HepG2 (cell line): ENCODE data around the gene THUMPD2. TPM values are rescaled to one million over a fixed set of nuclear protein-coding genes. Genes with fewer than 3 reads are reported as not detected.

Source experiments
- ATAC-seq: fragments of 200-7000 bp; cut with Tn5 transposase; 3 replicates; pipeline ENCODE4 v1.9.1; 2020; ENCODE audit warnings: mild to moderate bottlenecking, moderate library complexity
- BruUV-seq: library from RNA; stranded (reverse); fragments of 400-500 nt; replicated peaks from 2 replicates; lab custom pipeline; 2021; lab: Mats Ljungman, UMichigan
- CTCF ChIA-PET: fragments of 300-600 bp; formaldehyde crosslinking; extraction: SDS; loops from one replicate; lab custom pipeline; 2021; ENCODE audit warnings: low total read pairs, inconsistent platforms, low intra/inter-chr PET ratio; lab: Yijun Ruan, JAX
- POLR2A ChIA-PET: fragments of 350-600 bp; sonication (Branson Sonifier 250); formaldehyde crosslinking; loops from one replicate; lab custom pipeline; 2020; ENCODE audit warnings: antibody characterized with exemption, inconsistent platforms; lab: Yijun Ruan, JAX
- DNase-seq: peaks from one replicate; pipeline ENCODE4 v3.0.0-alpha.2; 2015; ENCODE audit warnings: low spot score
- FAIRE-seq: peaks from 3 replicates; lab custom pipeline; 2011; peaks lifted over from hg19 to GRCh38; lab: Jason Lieb, UNC
- H2AFZ ChIP-seq: one replicate; pipeline ENCODE4 v1.6.1; 2011; ENCODE audit warnings: low read length, inconsistent platforms
- H3K27ac ChIP-seq: fragments of 300-600 bp; 3 replicates; pipeline ENCODE4 v1.8.0; 2011; ENCODE audit warnings: mixed run types, mild to moderate bottlenecking, mixed read lengths, low read length, inconsistent platforms; ENCODE audit not compliant: insufficient read depth; ENCODE audit errors: extremely low read length
- H3K27me3 ChIP-seq, 2 experiments: fragments of 200-600 bp in 1 of 2; 2 replicates in 1 of 2; 3 replicates in 1 of 2; pipeline versions ENCODE4 v1.6.0 to v1.8.0; 2011; ENCODE audit warnings: low read length in 2 of 2, mild to moderate bottlenecking in 2 of 2, moderate library complexity in 2 of 2, inconsistent platforms in 1 of 2; ENCODE audit not compliant: insufficient read depth in 2 of 2, control insufficient read depth in 1 of 2
- H3K36me3 ChIP-seq, 2 experiments: fragments of 200-600 bp in 1 of 2; replicated peaks in 1 of 2; 2 replicates in 1 of 2; 3 replicates in 1 of 2; pipeline versions ENCODE4 v1.5.1 to v1.8.0; 2011; ENCODE audit warnings: low read length in 2 of 2, inconsistent platforms in 1 of 2; ENCODE audit not compliant: insufficient read depth in 2 of 2, control insufficient read depth in 1 of 2
- H3K4me1 ChIP-seq: 2 replicates; pipeline ENCODE4 v1.5.1; 2012; ENCODE audit warnings: low read length, inconsistent platforms; ENCODE audit not compliant: insufficient read depth
- H3K4me2 ChIP-seq: 2 replicates; pipeline ENCODE4 v1.6.0; 2011; ENCODE audit warnings: low read depth, low read length, inconsistent platforms
- H3K4me3 ChIP-seq, 3 experiments: fragments of 200-600 bp in 1 of 3; sonication (generic), shearing (Covaris generic) in 1 of 3; replicated peaks in 1 of 3; 2 replicates each; pipeline ENCODE4 v1.5.1; 2011 to 2016; ENCODE audit warnings: low read length in 3 of 3, inconsistent platforms in 2 of 3, low read depth in 2 of 3, mild to moderate bottlenecking in 2 of 3, control low read depth in 1 of 3, mixed read lengths in 1 of 3; ENCODE audit not compliant: insufficient read depth in 1 of 3
- H3K79me2 ChIP-seq: one replicate; pipeline ENCODE4 v1.6.1; 2011; ENCODE audit warnings: low read length, inconsistent platforms; ENCODE audit not compliant: insufficient read depth
- H3K9ac ChIP-seq: 2 replicates; pipeline ENCODE4 v1.6.0; 2011; ENCODE audit warnings: mild to moderate bottlenecking, low read depth, low read length, inconsistent platforms; ENCODE audit not compliant: insufficient read depth
- H3K9me3 ChIP-seq: 2 replicates; pipeline ENCODE4 v1.5.1; 2012; ENCODE audit warnings: mild to moderate bottlenecking, low read length
- H4K20me1 ChIP-seq: 2 replicates; pipeline ENCODE4 v1.6.0; 2011; ENCODE audit warnings: inconsistent platforms, mild to moderate bottlenecking, low read length, moderate library complexity; ENCODE audit not compliant: insufficient read depth
- ADNP ChIP-seq: sonication (generic); formaldehyde crosslinking; IDR thresholded peaks from 2 replicates; pipeline ENCODE4 v1.4.0; 2020; ENCODE audit warnings: missing genetic modification reagents
- MNT ChIP-seq: fragments of 450-650 bp; IDR thresholded peaks from 2 replicates; pipeline ENCODE4 v1.6.1; 2016
- ZNF276 ChIP-seq: sonication (generic); formaldehyde crosslinking; IDR thresholded peaks from 2 replicates; pipeline ENCODE4 v1.4.0; 2020; ENCODE audit warnings: mild to moderate bottlenecking, low read depth, missing genetic modification reagents
- ZNF33B ChIP-seq: sonication (generic); formaldehyde crosslinking; IDR thresholded peaks from 2 replicates; pipeline ENCODE4 v1.5.1; 2020; ENCODE audit warnings: mild to moderate bottlenecking, missing genetic modification reagents
- WGBS: methylation state at CpG from one replicate; pipeline ENCODE4 v1.1.6; 2017; ENCODE audit warnings: low lambda C conversion rate; 5-methylcytosine and 5-hydroxymethylcytosine counted together
- in situ Hi-C: cut with HindIII; loops from 2 replicates; pipeline ENCODE4 v1.10.0; 2017; ENCODE audit warnings: low pct_unique_long_range_greater_than_20kb; ENCODE audit not compliant: extremely low pct_ligation_motif_present
- intact Hi-C: fragments of 100-400 bp; cut with micrococcal nuclease; formaldehyde crosslinking; loops from one replicate; pipeline ENCODE4 v1.10.0; 2022; ENCODE audit not compliant: unreplicated experiment
- polyA plus RNA-seq, 8 experiments: library from polyadenylated mRNA; depleted of rRNA in 3 of 8; stranded (reverse) in 7 of 8; unstranded in 1 of 8; fragments of >200 nt; fragmentation: Illumina TruSeq in 4 of 8; extraction: Trizol in 4 of 8; gene quantifications; 2 replicates each; pipeline versions ENCODE4 v1.2.1 to v1.2.3, GENCODE V29; 2011 to 2016; ENCODE audit warnings: low read depth in 4 of 8, missing spikeins in 1 of 8, mixed read lengths in 1 of 8; ENCODE audit not compliant: insufficient read depth in 1 of 8
- total RNA-seq, 5 experiments: library from RNA; depleted of rRNA; stranded (reverse); fragments of >200 nt; fragmentation: Illumina TruSeq; extraction: Trizol; gene quantifications; 2 replicates each; pipeline ENCODE4 v1.2.3, GENCODE V29; 2016; ENCODE audit warnings: low read depth in 1 of 5
- TF ChIP-seq, protein P1 (sequence below): sonication (generic); formaldehyde crosslinking; IDR thresholded peaks from 2 replicates; pipeline ENCODE4 v1.4.0; 2020; ENCODE audit warnings: missing genetic modification reagents

The THUMPD2 gene
- total and polyA plus RNA-seq, 2 of the 13 experiments (the other 11 are each of a cell fraction or from before 2014, with no cell fraction given): 11.8 to 15.6 TPM

GRCh38 chr2:39708003-39708402 lies 71.1 kb downstream of the THUMPD2 start (continued):
- no peak for TF ChIP-seq ZNF276 (CRISPR knock-in tag)
- TF ChIP-seq, protein P1, sequence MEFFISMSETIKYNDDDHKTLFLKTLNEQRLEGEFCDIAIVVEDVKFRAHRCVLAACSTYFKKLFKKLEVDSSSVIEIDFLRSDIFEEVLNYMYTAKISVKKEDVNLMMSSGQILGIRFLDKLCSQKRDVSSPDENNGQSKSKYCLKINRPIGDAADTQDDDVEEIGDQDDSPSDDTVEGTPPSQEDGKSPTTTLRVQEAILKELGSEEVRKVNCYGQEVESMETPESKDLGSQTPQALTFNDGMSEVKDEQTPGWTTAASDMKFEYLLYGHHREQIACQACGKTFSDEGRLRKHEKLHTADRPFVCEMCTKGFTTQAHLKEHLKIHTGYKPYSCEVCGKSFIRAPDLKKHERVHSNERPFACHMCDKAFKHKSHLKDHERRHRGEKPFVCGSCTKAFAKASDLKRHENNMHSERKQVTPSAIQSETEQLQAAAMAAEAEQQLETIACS: no peak

DNA sequence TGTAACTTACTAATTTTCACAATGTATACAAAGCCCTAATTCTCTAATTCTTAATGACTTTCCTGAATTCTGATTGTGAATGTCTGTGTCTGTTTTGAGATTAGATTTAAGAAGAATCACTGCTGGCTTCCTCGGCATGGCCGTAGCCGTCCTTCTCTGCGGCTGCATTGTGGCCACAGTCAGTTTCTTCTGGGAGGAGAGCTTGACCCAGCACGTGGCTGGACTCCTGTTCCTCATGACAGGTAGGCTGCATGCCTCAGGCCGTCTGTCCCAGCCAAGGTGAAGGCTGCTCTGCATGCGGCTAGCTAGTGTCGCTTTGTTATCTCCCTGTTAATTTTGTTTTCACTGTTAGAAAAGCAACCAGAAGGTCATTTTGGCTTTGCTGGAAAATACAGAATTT lies 72.1 kb downstream of the THUMPD2 start:
- Histone ChIP-seq H4K20me1 (no peaks in the 10 kb centered on the region), H3K27ac (no peak overlapping the region), H3K9me3 (peaks cover 5% of the 10 kb centered on the region; the same call in 1 of the 2 replicates), H3K27me3 (peaks cover 0 to 10% of the 10 kb centered on the region in 2 experiments; a peak in 2 of 5 replicates), H3K4me3 (no peak overlapping the region), H3K79me2 (no peaks in the 10 kb centered on the region), H3K9ac (no peak overlapping the region), H3K4me1 (peaks cover 31% of the 10 kb centered on the region), H3K36me3 (no peaks in the 10 kb centered on the region), H3K4me2 (no peak overlapping the region), H2AFZ (no peak overlapping the region)
- in situ Hi-C loops: no loop called here
- FAIRE-seq (no peak), DNase-seq (no peak), ATAC-seq (no peak)
- CTCF ChIA-PET: no interaction called here
- BruUV-seq: no TSS peak
- TF ChIP-seq ADNP (CRISPR knock-in tag) (no peak), MNT (peak; percentile 84), ZNF33B (CRISPR knock-in tag) (no peak)
- POLR2A ChIA-PET: no interaction called here
- 74% methylated on average over 8 of the region's 8 CpGs for WGBS
- intact Hi-C loops: no loop called here
